Measurements from ENCODE around the gene ZFAND2B.

The ZFAND2B gene

GRCh38 chr2:219220652-219221402 is 14.2 kb downstream of the ZFAND2B start:
- DNase-seq: no peak

DNA sequence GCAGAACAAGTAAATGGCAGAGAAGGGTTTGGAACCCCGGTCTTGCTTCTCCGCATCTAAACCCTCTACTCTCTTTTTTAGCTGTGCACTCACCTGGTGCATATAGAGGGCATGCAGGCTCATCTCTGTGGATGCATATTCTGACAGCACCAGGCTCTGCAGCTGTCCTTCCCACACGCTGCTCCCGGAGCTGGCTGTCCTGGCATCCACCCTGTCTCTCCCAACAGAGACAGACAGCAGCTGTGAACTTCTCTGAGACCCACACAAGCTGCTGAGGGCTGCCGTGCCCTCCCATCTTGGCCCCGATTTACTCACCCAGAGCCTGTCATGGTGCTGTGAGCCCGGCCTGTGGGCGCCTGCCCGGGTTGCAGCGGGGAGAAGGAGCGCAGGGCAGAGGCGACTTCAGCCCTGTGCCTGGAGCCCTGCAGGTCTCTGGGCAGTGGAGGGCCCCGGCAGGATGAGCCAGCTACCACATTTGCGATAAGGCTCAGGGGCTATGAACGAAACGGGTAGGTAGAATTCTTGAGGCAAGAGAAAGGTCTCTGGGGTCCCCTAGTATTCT is 15.5 kb downstream of the ZFAND2B start:
- DNase-seq: no peak

GRCh38 chr2:219223831-219224610 is 17.4 kb downstream of the ZFAND2B start:
- DNase-seq: no peak

DNA sequence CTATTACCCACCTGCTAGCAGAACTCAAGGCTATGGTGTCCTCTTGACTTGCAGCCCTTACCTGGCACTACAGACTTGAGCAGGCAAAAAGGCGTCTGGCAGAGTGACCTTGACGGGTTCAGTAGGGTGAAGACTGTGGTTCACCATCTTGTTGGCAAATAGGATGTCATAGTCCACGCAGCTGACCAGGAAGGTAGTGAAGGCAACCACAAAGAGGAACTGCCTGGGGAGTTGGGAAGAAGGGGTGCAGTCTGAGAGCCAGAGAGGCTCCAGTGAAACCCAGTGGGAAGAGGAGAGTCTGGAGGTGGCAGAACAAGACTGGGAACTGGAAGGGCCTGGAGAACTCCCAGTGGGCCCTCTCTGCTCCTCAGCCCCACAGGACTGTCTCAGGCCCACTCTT is 18.8 kb downstream of the ZFAND2B start:
- DNase-seq: no peak

- no peak for DNase-seq
Observed at GRCh38 chr2:219228041-219228910, 21.7 kb downstream of the ZFAND2B start.

GRCh38 chr2:219228911-219229304 is 22.3 kb downstream of the ZFAND2B start:
- no peak for DNase-seq

GRCh38 chr2:219229305-219230058 is 22.9 kb downstream of the ZFAND2B start, which contains the start of the genes ANKZF1 and ATG9A:
ANKZF1 (plus strand) TSS chr2:219229806; CDS start chr2:219230258, 452 bp downstream.
ATG9A (minus strand) TSS chr2:219229636; CDS start chr2:219228024, 1,612 bp downstream.
- DNase-seq: peak; percentile 98 to 99

DNA sequence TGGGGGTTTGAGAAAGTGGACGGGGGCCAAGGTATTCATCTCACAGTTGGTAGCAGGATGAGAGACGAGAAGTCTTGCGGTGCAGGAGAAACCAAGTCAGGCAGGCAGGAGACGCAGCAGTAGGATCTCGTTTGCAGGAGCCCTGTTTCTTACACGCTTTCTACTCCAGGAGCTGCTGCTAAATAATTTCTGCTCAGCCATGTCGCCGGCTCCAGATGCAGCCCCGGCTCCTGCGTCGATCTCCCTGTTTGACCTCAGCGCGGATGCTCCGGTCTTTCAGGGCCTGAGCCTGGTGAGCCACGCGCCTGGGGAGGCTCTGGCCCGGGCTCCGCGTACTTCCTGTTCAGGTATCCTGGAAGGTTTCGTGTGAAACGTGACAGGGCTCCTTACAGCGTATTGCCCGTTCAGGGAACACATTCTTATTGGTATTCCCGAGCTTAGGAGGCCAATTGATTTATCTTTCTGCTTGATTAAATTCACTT is 23.5 kb downstream of the ZFAND2B start:
- DNase-seq: no peak

- no peak for DNase-seq
Observed at GRCh38 chr2:219234331-219234730, 27.7 kb downstream of the ZFAND2B start.

GRCh38 chr2:219243291-219243761 is 36.7 kb downstream of the ZFAND2B start:
- no peak for DNase-seq

DNA sequence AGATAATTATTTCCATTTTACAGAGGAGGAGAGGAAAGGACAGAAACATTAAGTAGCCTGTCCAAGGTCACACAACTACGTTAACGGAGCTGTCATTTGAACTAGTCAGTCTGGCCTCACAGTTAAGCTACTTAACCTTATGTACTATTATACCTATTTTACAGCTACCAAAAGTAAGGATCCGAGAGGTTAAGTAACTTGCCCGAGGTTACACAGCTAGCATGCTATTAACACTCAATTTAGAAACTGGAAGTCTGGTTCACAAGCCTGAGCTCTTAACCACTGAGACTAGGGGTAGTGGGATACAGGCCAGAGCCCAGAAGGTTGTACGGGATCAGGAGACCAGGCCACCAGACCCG is 38.2 kb downstream of the ZFAND2B start:
- DNase-seq: no peak

GRCh38 chr2:219245148-219245898 is 38.7 kb downstream of the ZFAND2B start, which contains the start of the genes GLB1L and STK16:
GLB1L (minus strand) TSS chr2:219245444; CDS start chr2:219243573, 1,871 bp downstream.
STK16 (plus strand) TSS chr2:219245479; CDS start chr2:219246000, 521 bp downstream.
- peak; percentile 80 to 90 for DNase-seq

- no peak for DNase-seq
Observed at GRCh38 chr2:219245899-219246230, 39.3 kb downstream of the ZFAND2B start.

DNA sequence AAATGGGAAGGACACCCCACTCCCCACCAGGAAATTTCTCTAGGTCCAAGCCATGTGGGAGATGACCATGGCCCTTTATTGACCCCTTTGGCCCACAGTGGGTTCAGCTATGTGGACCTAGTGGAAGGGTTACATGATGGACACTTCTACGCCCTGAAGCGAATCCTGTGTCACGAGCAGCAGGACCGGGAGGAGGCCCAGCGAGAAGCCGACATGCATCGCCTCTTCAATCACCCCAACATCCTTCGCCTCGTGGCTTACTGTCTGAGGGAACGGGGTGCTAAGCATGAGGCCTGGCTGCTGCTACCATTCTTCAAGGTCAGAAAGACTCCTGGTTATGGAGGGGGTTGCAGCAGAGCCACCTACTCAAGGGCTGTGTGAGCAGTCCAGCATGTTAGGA is 40.0 kb downstream of the ZFAND2B start:
- DNase-seq: no peak

GRCh38 chr2:219247678-219248642 is 41.4 kb downstream of the ZFAND2B start:
- DNase-seq: no peak

DNA sequence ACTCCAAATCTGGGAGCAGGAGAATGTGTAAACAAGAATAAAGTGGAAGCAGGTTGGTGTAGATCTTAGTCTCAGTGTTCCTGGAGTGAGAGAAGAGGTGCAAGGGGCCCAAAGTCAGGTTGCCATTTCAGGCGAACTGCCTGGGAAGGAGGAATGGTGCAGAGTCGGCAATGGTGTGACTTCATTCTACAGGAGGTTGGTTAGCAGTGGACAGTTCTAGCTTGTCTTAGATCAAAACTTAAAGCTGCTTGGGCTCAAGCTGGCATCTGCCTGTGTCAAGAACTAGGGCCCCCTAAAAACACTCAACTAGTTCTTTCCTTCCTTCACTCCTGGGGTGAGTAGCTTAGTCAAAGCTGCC is 42.2 kb downstream of the ZFAND2B start:
- no peak for DNase-seq

DNA sequence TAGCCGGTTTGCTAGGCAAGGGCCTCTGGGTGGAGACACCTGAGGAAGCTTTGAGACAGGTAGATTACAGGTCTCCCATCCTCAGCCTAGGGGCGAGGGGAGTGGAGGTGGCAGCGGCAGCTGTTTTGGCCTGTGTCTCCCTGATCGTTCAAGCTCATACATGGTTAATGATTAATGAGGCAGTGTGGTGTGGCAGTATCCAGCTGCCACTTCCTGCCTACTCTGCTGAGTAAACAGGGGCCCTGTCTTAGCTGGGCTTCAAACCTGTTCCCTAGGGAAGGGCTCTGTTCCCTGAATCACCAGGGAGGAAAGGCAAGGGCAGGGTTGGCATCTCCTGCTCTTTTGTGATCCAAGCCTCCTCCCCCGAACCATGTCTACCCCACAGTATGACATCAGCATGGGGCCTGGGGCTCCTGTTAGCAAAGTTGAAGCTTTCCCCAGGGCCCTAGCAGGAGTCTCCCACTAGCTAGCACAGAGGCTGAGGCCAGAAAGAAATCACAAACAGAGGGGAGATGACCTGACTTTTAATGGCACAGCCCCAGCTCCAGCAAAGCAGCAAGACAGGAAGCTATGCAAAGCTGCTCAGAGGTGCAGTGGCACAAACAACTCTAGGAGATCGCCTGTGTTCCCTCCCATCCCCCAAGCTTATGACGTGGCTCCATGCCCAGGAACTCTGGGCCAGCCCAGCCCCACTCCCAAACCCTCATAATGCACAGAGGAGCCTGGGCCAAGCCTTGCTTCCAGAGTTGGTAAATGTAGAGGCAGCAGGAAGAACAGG is 42.8 kb downstream of the ZFAND2B start:
- DNase-seq: peak; percentile 53 to 67

DNA sequence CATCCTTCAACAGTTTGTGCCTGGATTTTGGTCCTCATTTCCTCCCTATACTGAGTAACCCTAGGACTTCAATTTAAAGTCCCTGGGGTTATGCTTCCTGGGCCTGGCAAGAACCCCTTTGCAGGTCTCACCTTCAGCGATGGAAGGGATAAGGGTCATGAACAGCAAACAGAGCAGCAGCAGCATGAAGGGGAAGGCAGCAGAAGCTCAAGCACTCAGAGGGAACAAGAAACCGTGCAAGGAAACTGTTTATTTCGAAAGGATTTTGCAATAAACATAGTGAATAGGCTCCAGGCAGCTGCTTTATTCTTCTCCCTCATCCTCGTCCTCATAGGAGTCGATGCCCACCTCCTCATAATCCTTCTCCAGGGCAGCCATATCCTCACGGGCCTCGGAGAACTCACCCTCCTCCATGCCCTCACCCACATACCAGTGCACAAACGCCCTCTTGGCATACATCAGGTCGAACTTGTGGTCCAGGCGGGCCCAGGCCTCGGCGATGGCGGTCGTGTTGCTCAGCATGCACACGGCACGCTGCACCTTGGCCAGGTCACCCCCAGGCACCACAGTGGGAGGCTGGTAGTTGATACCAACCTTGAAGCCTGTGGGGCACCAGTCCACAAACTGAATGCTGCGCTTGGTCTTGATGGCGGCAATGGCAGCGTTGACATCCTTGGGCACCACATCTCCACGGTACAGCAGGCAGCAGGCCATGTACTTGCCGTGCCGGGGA is 43.6 kb downstream of the ZFAND2B start:
- DNase-seq: no peak

Data from hippocampal formation (tissue), 2 donors.